Upper lobe of left lung (tissue), 4 donors: ENCODE measurements around the gene ASTN2.
"Not testable (repeated sequence)": the region's sequence is repeated elsewhere in the genome, so short reads cannot be mapped to it uniquely, and the experiment has no call there.

Source experiments
- CTCF ChIP-seq, 6 experiments: fragments of 450-650 bp in 4 of 6; fragments of 200-600 bp in 2 of 6; sonication (generic) in 2 of 6; IDR thresholded peaks; one replicate each; pipeline ENCODE4 v1.5.1; 2016 to 2019; ENCODE audit warnings: antibody characterized with exemption in 6 of 6
- POLR2A ChIP-seq, 4 donors: fragments of 450-650 bp; IDR thresholded peaks; one replicate each; pipeline ENCODE4 v1.5.1; 2016 to 2017; ENCODE audit warnings: antibody characterized with exemption in 4 of 4, mild to moderate bottlenecking in 2 of 4
- POLR2AphosphoS5 ChIP-seq, 2 donors: sonication (generic); formaldehyde crosslinking; IDR thresholded peaks; one replicate each; pipeline ENCODE4 v1.5.1; 2017; ENCODE audit warnings: antibody characterized with exemption in 2 of 2

- TF ChIP-seq CTCF, POLR2AphosphoS5, POLR2A (IDR thresholded peaks at IDR 0.05): not testable (repeated sequence)
Measured at GRCh38 chr9:116898131-116898530, 516.7 kb downstream of the ASTN2 start.
